ENCODE data around the gene DERL3. TPM values are rescaled to one million over a fixed set of nuclear protein-coding genes. Genes with fewer than 3 reads are reported as not detected.

The DERL3 gene
- total and polyA plus RNA-seq, 2 of the 13 experiments (the other 11 are each of a cell fraction or from before 2014, with no cell fraction given), result not detected

DNA sequence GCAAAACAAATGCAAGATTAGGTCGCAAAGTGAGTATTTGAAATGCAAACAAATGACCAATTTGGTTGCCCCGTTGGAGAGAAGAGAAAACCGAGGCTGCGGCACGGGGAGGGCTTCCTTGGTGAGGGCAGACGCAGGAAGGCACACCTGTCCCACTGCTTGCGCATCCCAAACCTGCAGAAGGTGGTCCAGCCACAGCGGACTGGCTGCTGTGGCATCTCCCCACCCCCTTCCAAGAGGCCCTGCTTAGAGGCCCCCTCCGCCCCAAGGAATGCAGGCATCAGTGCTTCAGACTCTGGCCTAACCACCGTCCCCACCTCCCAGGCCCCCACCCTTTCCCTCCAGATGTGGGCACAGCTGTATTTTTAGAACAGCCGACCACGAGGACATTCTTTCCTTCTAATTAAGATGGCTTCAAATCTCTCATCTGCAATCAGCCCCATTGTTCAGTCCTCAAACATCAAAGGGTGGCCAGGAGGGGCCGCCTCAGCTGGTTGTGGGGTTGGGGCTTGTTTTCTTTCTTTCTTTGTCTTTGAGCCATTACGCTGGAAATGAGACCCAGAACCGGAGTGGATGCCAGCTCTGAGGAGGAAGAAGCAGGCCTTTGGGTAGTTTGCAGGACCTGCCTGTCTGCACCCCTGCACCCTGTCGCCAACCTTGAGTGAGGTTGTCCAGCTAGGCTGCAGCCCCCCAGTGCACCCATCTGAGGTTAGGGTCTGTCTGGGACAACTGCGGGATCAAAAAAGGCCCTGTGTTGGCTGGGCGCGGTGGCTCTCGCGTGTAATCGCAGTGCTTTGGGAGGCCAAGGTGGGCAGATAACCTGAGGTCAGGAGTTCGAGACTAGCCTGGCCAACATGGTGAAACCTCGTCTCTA lies 9.4 kb upstream of the DERL3 start (continued):
- TF ChIP-seq TEAD3 (CRISPR knock-in tag; optimal IDR thresholded peaks at IDR 0.05; ENCODE audit: borderline replicate concordance), result peak; percentile 35
- TF ChIP-seq, protein P1, sequence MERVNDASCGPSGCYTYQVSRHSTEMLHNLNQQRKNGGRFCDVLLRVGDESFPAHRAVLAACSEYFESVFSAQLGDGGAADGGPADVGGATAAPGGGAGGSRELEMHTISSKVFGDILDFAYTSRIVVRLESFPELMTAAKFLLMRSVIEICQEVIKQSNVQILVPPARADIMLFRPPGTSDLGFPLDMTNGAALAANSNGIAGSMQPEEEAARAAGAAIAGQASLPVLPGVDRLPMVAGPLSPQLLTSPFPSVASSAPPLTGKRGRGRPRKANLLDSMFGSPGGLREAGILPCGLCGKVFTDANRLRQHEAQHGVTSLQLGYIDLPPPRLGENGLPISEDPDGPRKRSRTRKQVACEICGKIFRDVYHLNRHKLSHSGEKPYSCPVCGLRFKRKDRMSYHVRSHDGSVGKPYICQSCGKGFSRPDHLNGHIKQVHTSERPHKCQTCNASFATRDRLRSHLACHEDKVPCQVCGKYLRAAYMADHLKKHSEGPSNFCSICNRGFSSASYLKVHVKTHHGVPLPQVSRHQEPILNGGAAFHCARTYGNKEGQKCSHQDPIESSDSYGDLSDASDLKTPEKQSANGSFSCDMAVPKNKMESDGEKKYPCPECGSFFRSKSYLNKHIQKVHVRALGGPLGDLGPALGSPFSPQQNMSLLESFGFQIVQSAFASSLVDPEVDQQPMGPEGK (CRISPR knock-in tag; IDR thresholded peaks at IDR 0.05), result peak; percentile 24; the same call in 1 of the 2 replicates
- TF ChIP-seq, protein P2, sequence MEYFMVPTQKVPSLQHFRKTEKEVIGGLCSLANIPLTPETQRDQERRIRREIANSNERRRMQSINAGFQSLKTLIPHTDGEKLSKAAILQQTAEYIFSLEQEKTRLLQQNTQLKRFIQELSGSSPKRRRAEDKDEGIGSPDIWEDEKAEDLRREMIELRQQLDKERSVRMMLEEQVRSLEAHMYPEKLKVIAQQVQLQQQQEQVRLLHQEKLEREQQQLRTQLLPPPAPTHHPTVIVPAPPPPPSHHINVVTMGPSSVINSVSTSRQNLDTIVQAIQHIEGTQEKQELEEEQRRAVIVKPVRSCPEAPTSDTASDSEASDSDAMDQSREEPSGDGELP (IDR thresholded peaks at IDR 0.05; ENCODE audit: borderline replicate concordance, low read depth), result peak; percentile 30; the same call in 1 of the 2 replicates

DNA sequence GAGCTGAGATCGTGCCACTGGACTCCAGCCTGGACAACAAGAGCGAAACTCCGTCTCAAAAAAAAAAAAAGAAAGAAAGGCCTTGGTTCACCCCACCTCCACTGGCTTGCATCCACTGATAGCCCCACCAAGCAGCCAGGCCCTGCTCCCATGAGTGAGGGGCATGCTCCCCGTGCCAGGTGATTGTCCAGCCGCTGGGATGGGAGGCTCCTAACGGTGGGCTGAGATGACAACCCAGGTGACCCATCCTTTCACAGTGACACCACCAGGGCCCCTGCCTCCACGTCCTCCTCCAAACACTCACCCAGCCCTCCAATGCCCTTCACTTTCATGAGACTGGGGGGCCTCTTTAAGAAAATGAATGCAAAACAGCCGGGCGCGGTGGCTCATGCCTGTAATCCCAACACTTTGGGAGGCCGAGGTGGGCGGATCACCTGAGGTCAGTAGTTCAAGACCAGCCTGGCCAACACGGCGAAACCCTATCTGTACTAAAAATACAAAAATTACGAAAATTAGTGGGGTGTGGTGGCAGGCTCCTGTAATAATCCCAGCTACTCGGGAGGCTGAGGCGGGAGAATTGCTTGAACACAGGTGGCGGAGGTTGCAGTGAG lies 8.6 kb upstream of the DERL3 start:
- DNase-seq (ENCODE audit: low spot score) (no peak), ATAC-seq (no peak), FAIRE-seq (no peak)
- H4K20me1 ChIP-seq (ENCODE audit: insufficient read depth, low read length), result no peaks in the 10 kb centered on the region
- no peak overlapping the region for H3K9ac ChIP-seq (ENCODE audit: insufficient read depth, low read depth, low read length)
- H3K27ac ChIP-seq (ENCODE audit: extremely low read length, insufficient read depth, low read length), result no peak overlapping the region
- H3K79me2 ChIP-seq (ENCODE audit: insufficient read depth, low read length), result no peaks in the 10 kb centered on the region
- no peak overlapping the region for H3K4me3 ChIP-seq (replicated peaks in 1 of 3; ENCODE audit: insufficient read depth in 1 of 3, low read depth in 2 of 3, low read length in 3 of 3)
- no TSS peak for BruUV-seq (replicated peaks)
- H2AFZ ChIP-seq (ENCODE audit: low read length), result no peak overlapping the region
- no peak overlapping the region for H3K4me2 ChIP-seq (ENCODE audit: low read depth, low read length)
- no peaks in the 10 kb centered on the region for H3K36me3 ChIP-seq (replicated peaks in 1 of 2; ENCODE audit: control insufficient read depth in 1 of 2, insufficient read depth in 2 of 2, low read length in 2 of 2)
- ChIA-PET CTCF (ENCODE audit: low intra/inter-chr PET ratio, low total read pairs) (interaction anchor here (3.9 kb wide), 1 partner anchor 79 kb away, joined by 34 read pairs; the partner anchor contains the start of gene CHCHD10), POLR2A (interaction anchor here (0.9 to 1.8 kb wide), 3 partner anchors 10 to 77 kb away, joined by 3 to 5 read pairs (median 5); partner anchors contain the start of gene SLC2A11)
- no peaks in the 10 kb centered on the region for H3K9me3 ChIP-seq (ENCODE audit: low read length)
- peaks cover 67% of the 10 kb centered on the region for H3K4me1 ChIP-seq (ENCODE audit: insufficient read depth, low read length)
- in situ Hi-C loops (cut with HindIII; ENCODE audit: extremely low pct_ligation_motif_present, low pct_unique_long_range_greater_than_20kb), result loop anchor here (5.0 to 25.0 kb wide), 2 partner anchors 65 to 235 kb away; no protein-coding TSS in a partner anchor
- intact Hi-C loops (cut with micrococcal nuclease; ENCODE audit: unreplicated experiment), result loop anchor here (5.0 kb wide), 1 partner anchor 80 kb away; the partner anchor contains the start of gene CHCHD10
- 64% methylated on average over 17 of the region's 18 CpGs for WGBS (ENCODE audit: low lambda C conversion rate)
- peaks cover 2 to 13% of the 10 kb centered on the region in 2 experiments; a peak in 2 of 5 replicates for H3K27me3 ChIP-seq (ENCODE audit: control insufficient read depth in 1 of 2, insufficient read depth in 2 of 2, low read length in 2 of 2)
- TF ChIP-seq MED13 (CRISPR knock-in tag; IDR thresholded peaks at IDR 0.05) (no peak), CAMTA2 (CRISPR knock-in tag; IDR thresholded peaks at IDR 0.05; ENCODE audit: borderline replicate concordance) (no peak), ZNF530 (CRISPR knock-in tag; IDR thresholded peaks at IDR 0.05; ENCODE audit: low read depth) (no peak), FOXP1 (IDR thresholded peaks at IDR 0.05) (no peak), FOXP1 (CRISPR knock-in tag; IDR thresholded peaks at IDR 0.05) (no peak), SMAD9 (CRISPR knock-in tag; IDR thresholded peaks at IDR 0.05) (no peak), ATRX (CRISPR knock-in tag; IDR thresholded peaks at IDR 0.05; ENCODE audit: borderline replicate concordance) (no peak), NFKB2 (CRISPR knock-in tag; IDR thresholded peaks at IDR 0.05; ENCODE audit: borderline replicate concordance) (no peak), MXI1 (IDR thresholded peaks at IDR 0.05; ENCODE audit: borderline replicate concordance, low read depth, low read length) (no peak), ZNF703 (CRISPR knock-in tag; IDR thresholded peaks at IDR 0.05; ENCODE audit: borderline replicate concordance) (no peak), THYN1 (CRISPR knock-in tag; IDR thresholded peaks at IDR 0.05; ENCODE audit: borderline replicate concordance, low read depth) (no peak), ZFP62 (CRISPR knock-in tag; IDR thresholded peaks at IDR 0.05) (no peak)
- TF ChIP-seq, protein P3, sequence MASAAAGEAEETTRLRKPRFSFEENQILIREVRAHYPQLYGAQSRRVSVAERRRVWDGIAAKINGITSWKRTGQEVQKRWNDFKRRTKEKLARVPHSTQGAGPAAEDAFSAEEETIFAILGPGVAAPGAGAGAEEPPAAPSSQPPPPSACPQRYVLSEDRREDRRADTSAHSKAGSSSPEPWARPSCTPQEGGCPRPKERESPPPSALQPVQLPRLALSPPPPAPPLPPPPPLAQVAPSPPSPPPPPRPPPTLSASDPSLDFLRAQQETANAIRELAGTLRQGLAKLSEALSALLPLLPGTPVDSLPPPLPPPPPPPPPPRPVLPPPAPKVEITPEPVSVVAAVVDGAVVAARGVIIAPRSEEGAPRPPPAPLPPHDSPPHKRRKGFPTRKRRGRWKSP (CRISPR knock-in tag; IDR thresholded peaks at IDR 0.05), result no peak
